Stimulated activated CD8-positive, alpha-beta memory T cell treated with anti-CD3 and anti-CD28 coated beads, Interleukin-15, amount 100 ng/mL, for 48 hours (primary cell): ENCODE data around the gene ZSWIM6.

Source experiments
- DNase-seq, 2 donors: peaks; one replicate each; pipeline ENCODE4 v3.0.0-alpha.2; 2020; ENCODE audit warnings: low read depth in 2 of 2

ZSWIM6 gene

DNA sequence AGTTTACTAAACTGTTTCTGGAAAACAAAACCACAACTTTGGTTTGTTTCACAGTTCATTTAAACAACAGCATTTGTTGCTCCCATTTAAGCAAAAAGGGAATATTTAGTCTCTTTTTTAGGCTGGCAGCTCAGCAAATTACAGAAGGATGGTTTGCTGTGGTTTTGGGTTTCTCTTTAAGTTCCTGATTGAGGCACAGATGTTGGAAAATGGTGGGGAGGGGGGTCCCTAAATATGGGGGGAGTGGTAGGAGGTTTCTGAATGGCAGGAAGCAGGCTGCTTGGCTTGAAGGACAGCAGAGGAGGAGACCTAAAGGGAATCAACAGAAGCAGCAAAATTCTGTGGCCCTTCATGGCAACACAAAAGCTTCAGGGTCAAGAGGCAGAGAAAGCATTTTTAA lies 263.4 kb downstream of the ZSWIM6 start:
- no peak for DNase-seq
